ENCODE data around the gene GCAT. TPM values are rescaled to one million over a fixed set of nuclear protein-coding genes. Genes with fewer than 3 reads are reported as not detected.

GCAT gene
- total and polyA plus RNA-seq, 2 of the 13 experiments (the other 11 are each of a cell fraction or from before 2014, with no cell fraction given) = 28.0 to 50.3 TPM

GRCh38 chr22:37832022-37832857 is 24.5 kb downstream of the GCAT start (continued):
- TF ChIP-seq ZBTB26 (CRISPR knock-in tag; IDR thresholded peaks at IDR 0.05; ENCODE audit: borderline replicate concordance) (no peak), SOX6 (IDR thresholded peaks at IDR 0.05) (no peak), SOX6 (CRISPR knock-in tag; IDR thresholded peaks at IDR 0.05) (0 out of 2 replicates have a peak, but pooled peaks have one; percentile 23), SP4 (CRISPR knock-in tag; IDR thresholded peaks at IDR 0.05) (no peak), XRCC5 (optimal IDR thresholded peaks at IDR 0.05; ENCODE audit: low read length) (peak; percentile 22), ZNF33A (CRISPR knock-in tag; IDR thresholded peaks at IDR 0.05; ENCODE audit: borderline replicate concordance) (no peak), SOX13 (IDR thresholded peaks at IDR 0.05) (no peak), SOX13 (CRISPR knock-in tag; conservative IDR thresholded peaks at IDR 0.05 in 1 of 2, IDR thresholded peaks at IDR 0.05 in 1 of 2) (peak in 1 of 2 experiments; percentile 25; a peak in 1 of 4 replicates), ZBTB38 (CRISPR knock-in tag; IDR thresholded peaks at IDR 0.05) (peak; percentile 39), SIN3A (IDR thresholded peaks at IDR 0.05; ENCODE audit: borderline replicate concordance, low read depth, low read length) (no peak), RXRA (CRISPR knock-in tag; IDR thresholded peaks at IDR 0.05) (peak; percentile 61; the same call in 1 of the 2 replicates), ZBTB4 (CRISPR knock-in tag; IDR thresholded peaks at IDR 0.05; ENCODE audit: borderline replicate concordance) (peak; percentile 37; the same call in 1 of the 2 replicates), POLR2A (IDR thresholded peaks at IDR 0.05; ENCODE audit: insufficient read depth in 1 of 2, low read depth in 2 of 2, low read length in 2 of 2) (0 out of 4 replicates have a peak, but pooled peaks of 1 of the 2 experiments have one; percentile 10), RXRB (CRISPR knock-in tag; IDR thresholded peaks at IDR 0.05; ENCODE audit: borderline replicate concordance) (peak; percentile 51; the same call in 1 of the 2 replicates)
- TF ChIP-seq, protein P1, sequence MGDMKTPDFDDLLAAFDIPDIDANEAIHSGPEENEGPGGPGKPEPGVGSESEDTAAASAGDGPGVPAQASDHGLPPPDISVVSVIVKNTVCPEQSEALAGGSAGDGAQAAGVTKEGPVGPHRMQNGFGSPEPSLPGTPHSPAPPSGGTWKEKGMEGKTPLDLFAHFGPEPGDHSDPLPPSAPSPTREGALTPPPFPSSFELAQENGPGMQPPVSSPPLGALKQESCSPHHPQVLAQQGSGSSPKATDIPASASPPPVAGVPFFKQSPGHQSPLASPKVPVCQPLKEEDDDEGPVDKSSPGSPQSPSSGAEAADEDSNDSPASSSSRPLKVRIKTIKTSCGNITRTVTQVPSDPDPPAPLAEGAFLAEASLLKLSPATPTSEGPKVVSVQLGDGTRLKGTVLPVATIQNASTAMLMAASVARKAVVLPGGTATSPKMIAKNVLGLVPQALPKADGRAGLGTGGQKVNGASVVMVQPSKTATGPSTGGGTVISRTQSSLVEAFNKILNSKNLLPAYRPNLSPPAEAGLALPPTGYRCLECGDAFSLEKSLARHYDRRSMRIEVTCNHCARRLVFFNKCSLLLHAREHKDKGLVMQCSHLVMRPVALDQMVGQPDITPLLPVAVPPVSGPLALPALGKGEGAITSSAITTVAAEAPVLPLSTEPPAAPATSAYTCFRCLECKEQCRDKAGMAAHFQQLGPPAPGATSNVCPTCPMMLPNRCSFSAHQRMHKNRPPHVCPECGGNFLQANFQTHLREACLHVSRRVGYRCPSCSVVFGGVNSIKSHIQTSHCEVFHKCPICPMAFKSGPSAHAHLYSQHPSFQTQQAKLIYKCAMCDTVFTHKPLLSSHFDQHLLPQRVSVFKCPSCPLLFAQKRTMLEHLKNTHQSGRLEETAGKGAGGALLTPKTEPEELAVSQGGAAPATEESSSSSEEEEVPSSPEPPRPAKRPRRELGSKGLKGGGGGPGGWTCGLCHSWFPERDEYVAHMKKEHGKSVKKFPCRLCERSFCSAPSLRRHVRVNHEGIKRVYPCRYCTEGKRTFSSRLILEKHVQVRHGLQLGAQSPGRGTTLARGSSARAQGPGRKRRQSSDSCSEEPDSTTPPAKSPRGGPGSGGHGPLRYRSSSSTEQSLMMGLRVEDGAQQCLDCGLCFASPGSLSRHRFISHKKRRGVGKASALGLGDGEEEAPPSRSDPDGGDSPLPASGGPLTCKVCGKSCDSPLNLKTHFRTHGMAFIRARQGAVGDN (CRISPR knock-in tag; IDR thresholded peaks at IDR 0.05) = peak; percentile 81
- TF ChIP-seq, protein P2, sequence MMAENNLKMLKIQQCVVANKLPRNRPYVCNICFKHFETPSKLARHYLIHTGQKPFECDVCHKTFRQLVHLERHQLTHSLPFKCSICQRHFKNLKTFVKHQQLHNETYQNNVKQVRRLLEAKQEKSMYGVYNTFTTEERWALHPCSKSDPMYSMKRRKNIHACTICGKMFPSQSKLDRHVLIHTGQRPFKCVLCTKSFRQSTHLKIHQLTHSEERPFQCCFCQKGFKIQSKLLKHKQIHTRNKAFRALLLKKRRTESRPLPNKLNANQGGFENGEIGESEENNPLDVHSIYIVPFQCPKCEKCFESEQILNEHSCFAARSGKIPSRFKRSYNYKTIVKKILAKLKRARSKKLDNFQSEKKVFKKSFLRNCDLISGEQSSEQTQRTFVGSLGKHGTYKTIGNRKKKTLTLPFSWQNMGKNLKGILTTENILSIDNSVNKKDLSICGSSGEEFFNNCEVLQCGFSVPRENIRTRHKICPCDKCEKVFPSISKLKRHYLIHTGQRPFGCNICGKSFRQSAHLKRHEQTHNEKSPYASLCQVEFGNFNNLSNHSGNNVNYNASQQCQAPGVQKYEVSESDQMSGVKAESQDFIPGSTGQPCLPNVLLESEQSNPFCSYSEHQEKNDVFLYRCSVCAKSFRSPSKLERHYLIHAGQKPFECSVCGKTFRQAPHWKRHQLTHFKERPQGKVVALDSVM (CRISPR knock-in tag; IDR thresholded peaks at IDR 0.05) = peak; percentile 96
